Spleen (tissue), 11 donors: ENCODE data around the gene PTEN. TPM values are rescaled to one million over a fixed set of nuclear protein-coding genes. Genes with fewer than 3 reads are reported as not detected.
"Not testable (repeated sequence)": the region's sequence is repeated elsewhere in the genome, so short reads cannot be mapped to it uniquely, and the experiment has no call there.

Source experiments
- DNase-seq: peaks from one replicate; pipeline ENCODE4 v3.0.0-alpha.2; 2020
- H3K27ac ChIP-seq, 8 donors: fragments of 200-600 bp; sonication (generic) in 7 of 8; 1 replicate in 4 of 8; 2 replicates in 4 of 8; pipeline versions ENCODE4 v1.5.0 to v1.8.0; 2016 to 2021; ENCODE audit warnings: inconsistent platforms in 4 of 8, mild to moderate bottlenecking in 4 of 8, moderate library complexity in 1 of 8
- H3K27me3 ChIP-seq, 7 donors: fragments of 200-600 bp; sonication (generic) in 6 of 7; replicated peaks in 1 of 7; 1 replicate in 4 of 7; 2 replicates in 3 of 7; pipeline versions ENCODE4 v1.5.0 to v1.8.0; 2016 to 2021; ENCODE audit warnings: inconsistent platforms in 3 of 7, mild to moderate bottlenecking in 1 of 7
- H3K36me3 ChIP-seq, 6 donors: fragments of 200-600 bp; sonication (generic) in 5 of 6; 1 replicate in 4 of 6; 2 replicates in 2 of 6; pipeline versions ENCODE4 v1.5.0 to v1.8.0; 2016 to 2021; ENCODE audit warnings: inconsistent platforms in 2 of 6
- H3K4me1 ChIP-seq, 6 donors: fragments of 200-600 bp; sonication (generic) in 5 of 6; 1 replicate in 3 of 6; 2 replicates in 3 of 6; pipeline versions ENCODE4 v1.5.0 to v1.8.0; 2016 to 2021; ENCODE audit warnings: inconsistent platforms in 3 of 6
- H3K4me3 ChIP-seq, 8 donors: fragments of 200-600 bp; sonication (generic) in 7 of 8; 1 replicate in 4 of 8; 2 replicates in 4 of 8; pipeline versions ENCODE4 v1.5.0 to v1.8.0; 2016 to 2021; ENCODE audit warnings: inconsistent platforms in 4 of 8, mild to moderate bottlenecking in 4 of 8, moderate library complexity in 2 of 8
- H3K9me3 ChIP-seq, 8 donors: fragments of 200-600 bp; sonication (generic) in 7 of 8; 1 replicate in 4 of 8; 2 replicates in 4 of 8; pipeline versions ENCODE4 v1.5.0 to v1.8.0; 2016 to 2021; ENCODE audit warnings: inconsistent platforms in 4 of 8
- POLR2A ChIP-seq, 3 donors: fragments of 450-650 bp; IDR thresholded peaks; one replicate each; pipeline ENCODE4 v1.5.1; 2017; ENCODE audit warnings: antibody characterized with exemption in 3 of 3, mild to moderate bottlenecking in 1 of 3
- POLR2AphosphoS5 ChIP-seq, 3 donors: sonication (generic); formaldehyde crosslinking; IDR thresholded peaks; one replicate each; pipeline ENCODE4 v1.5.1; 2017; ENCODE audit warnings: antibody characterized with exemption in 3 of 3
- WGBS, 5 donors: extraction: QIAGEN DNeasy Blood & Tissue Kit in 3 of 5; methylation state at CpG; one replicate each; pipeline versions ENCODE4 v1.1.5 to v1.1.7; 2013 to 2018; 5-methylcytosine and 5-hydroxymethylcytosine counted together
- intact Hi-C: fragments of 100-400 bp; cut with DNase I; formaldehyde crosslinking; loops from one replicate; pipeline ENCODE4 v1.15.0; 2023; ENCODE audit warnings: low total_unique reads
- polyA plus RNA-seq, 3 donors: library from polyadenylated mRNA; stranded (reverse); fragments of 200-250 nt; gene quantifications; one replicate each; pipeline ENCODE4 v1.2.1, GENCODE V29; 2013
- total RNA-seq, 7 donors: library from RNA; depleted of rRNA in 3 of 7; stranded (reverse); fragments of >200 nt in 3 of 7; fragmentation: NEBNext Ultra II Directional in 4 of 7; extraction: Animal tissue kit (Norgen Biotek cat#: 25700) in 4 of 7; gene quantifications; one replicate each; pipeline versions ENCODE4 v1.1.0 to v1.2.1, GENCODE V29; 2016 to 2021
- TF ChIP-seq, protein P1 (sequence below), 11 experiments: fragments of 200-600 bp in 7 of 11; fragments of 450-650 bp in 4 of 11; sonication (generic) in 4 of 11; IDR thresholded peaks in 8 of 11; conservative IDR thresholded peaks in 3 of 11; 1 replicate in 7 of 11; 2 replicates in 4 of 11; pipeline versions ENCODE4 v1.4.0 to v1.8.0; 2016 to 2021; ENCODE audit warnings: antibody characterized with exemption in 11 of 11, inconsistent platforms in 4 of 11, mild to moderate bottlenecking in 1 of 11
- donor health status: healthy with polysubstance abuse.
- donor health status: DM: no; HTN: no; CAD: no; lungs with moderate emphysema.
- donor health status: DM: no; HTN: no; CAD: no.
- donor health status: Bipolar disorder and iron deficiency.
- donor health status: healthy.
- donor health status: DM: no; HTN: no; CAD: no.
- donor health status: DM: yes; HTN: yes; CAD: no.

PTEN gene
- total and polyA plus RNA-seq, 10 donors, result 38.1 to 300 (median 200) TPM

DNA sequence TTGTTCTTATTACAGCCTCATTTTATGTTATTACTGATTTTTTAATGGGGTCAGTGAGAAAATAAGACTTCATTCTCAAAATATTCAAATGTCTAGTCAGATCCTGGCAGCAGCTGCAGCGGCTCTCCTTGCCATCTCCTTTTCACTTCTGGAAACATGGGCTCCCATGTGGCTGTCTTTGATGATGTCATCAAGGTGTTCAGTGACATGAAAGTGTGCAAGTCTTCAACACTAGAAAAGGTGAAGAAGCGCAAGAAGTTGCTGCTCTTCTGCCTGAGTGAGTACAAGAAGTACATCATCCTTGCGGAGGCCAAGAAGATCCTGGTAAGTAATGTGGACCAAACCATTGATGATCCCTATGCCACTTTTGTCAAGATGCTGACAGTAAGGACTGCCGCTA is 19.7 kb upstream of the PTEN start:
- Histone ChIP-seq H3K4me3 (no peak overlapping the region), H3K36me3 (no peaks in the 10 kb centered on the region), H3K4me1 (no peaks in the 10 kb centered on the region), H3K9me3 (no peaks in the 10 kb centered on the region), H3K27ac (no peak overlapping the region), H3K27me3 (no peaks in the 10 kb centered on the region)
- 96 to 99% (median 97%) methylated on average over 4 of the region's 4 CpGs for WGBS, 5 donors
- no peak for TF ChIP-seq POLR2AphosphoS5 (IDR thresholded peaks at IDR 0.05)
- TF ChIP-seq POLR2A (IDR thresholded peaks at IDR 0.05), result no peak
- TF ChIP-seq, protein P1, sequence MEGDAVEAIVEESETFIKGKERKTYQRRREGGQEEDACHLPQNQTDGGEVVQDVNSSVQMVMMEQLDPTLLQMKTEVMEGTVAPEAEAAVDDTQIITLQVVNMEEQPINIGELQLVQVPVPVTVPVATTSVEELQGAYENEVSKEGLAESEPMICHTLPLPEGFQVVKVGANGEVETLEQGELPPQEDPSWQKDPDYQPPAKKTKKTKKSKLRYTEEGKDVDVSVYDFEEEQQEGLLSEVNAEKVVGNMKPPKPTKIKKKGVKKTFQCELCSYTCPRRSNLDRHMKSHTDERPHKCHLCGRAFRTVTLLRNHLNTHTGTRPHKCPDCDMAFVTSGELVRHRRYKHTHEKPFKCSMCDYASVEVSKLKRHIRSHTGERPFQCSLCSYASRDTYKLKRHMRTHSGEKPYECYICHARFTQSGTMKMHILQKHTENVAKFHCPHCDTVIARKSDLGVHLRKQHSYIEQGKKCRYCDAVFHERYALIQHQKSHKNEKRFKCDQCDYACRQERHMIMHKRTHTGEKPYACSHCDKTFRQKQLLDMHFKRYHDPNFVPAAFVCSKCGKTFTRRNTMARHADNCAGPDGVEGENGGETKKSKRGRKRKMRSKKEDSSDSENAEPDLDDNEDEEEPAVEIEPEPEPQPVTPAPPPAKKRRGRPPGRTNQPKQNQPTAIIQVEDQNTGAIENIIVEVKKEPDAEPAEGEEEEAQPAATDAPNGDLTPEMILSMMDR (IDR thresholded peaks at IDR 0.05 in 8 of 11, conservative IDR thresholded peaks at IDR 0.05 in 3 of 11), result no peak
- intact Hi-C loops, result no loop called here
- no peak for DNase-seq

DNA sequence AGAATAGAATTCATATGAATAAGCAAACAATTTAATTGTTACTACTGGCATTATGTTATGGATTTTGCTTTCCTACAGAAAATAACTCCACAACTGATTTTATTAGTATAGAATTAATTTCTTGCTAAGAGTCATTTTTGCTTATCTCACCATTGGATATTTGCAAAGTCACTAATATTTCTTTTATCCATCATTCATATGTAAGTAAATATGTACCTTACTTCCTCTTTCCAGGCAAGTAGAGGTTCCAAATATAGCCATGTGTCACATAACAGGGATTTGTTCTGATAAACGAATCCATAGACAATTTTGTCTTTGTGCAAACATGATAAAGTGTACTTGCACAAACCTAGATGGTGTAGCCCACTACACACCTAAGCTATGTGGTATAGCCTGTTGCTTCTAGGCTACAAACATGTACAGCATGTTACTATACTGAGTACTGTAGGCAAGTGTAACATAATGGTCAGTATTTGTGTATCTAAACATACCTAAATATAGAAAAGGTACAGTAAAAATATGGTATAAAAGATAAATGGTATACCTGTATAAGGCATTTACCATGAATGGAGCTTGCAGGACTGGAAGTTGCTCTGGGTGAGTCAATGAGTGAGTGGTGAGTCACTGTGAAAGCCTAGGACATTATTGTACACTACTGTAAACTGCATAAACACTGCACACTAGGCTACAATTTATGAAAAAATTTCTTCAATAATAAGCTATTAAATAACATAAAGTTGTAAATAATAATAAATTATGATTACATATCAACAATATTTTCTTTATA is 18.4 kb upstream of the PTEN start:
- no peak for DNase-seq
- Histone ChIP-seq H3K4me3 (no peak overlapping the region), H3K4me1 (no peaks in the 10 kb centered on the region), H3K27ac (no peak overlapping the region), H3K27me3 (no peaks in the 10 kb centered on the region), H3K9me3 (no peaks in the 10 kb centered on the region), H3K36me3 (no peaks in the 10 kb centered on the region)
- TF ChIP-seq POLR2AphosphoS5 (IDR thresholded peaks at IDR 0.05) (no peak), POLR2A (IDR thresholded peaks at IDR 0.05) (no peak)
- TF ChIP-seq, protein P1 (IDR thresholded peaks at IDR 0.05 in 8 of 11, conservative IDR thresholded peaks at IDR 0.05 in 3 of 11), result no peak
- intact Hi-C loops, result loop anchor here (5.0 kb wide), 1 partner anchor 707 kb away; no protein-coding TSS in a partner anchor
- WGBS, 5 donors, result 19 to 31% (median 24%) methylated on average over 1 of the region's 1 CpG

DNA sequence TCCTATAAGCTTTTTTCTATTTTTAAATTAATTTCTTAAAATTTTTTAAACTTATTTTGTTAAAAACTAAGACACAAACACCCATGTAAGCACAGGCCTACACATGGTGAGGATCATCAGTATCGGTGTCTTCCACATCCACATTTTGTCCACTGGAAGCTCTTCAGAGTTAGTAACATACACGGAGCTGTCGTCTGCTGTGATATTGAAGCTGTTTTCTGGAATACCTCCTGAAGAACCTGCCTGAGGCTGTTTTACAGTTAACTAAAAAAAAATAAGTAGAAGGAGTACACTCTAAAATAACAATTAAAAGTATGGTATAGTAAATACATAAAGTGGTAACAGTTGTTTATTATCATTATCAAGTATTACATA is 17.8 kb upstream of the PTEN start:
- Histone ChIP-seq H3K4me3 (no peak overlapping the region), H3K27ac (no peak overlapping the region), H3K4me1 (peaks cover 0 to 3% (median 0%) of the 10 kb centered on the region in 6 donors), H3K36me3 (no peaks in the 10 kb centered on the region), H3K27me3 (no peaks in the 10 kb centered on the region), H3K9me3 (no peaks in the 10 kb centered on the region)
- 92 to 96% (median 93%) methylated on average over 3 of the region's 3 CpGs for WGBS, 5 donors
- no peak for DNase-seq
- intact Hi-C loops, result loop anchor here (5.0 kb wide), 1 partner anchor 707 kb away; no protein-coding TSS in a partner anchor
- no peak for TF ChIP-seq POLR2AphosphoS5 (IDR thresholded peaks at IDR 0.05)
- TF ChIP-seq POLR2A (IDR thresholded peaks at IDR 0.05), result no peak
- TF ChIP-seq, protein P1 (IDR thresholded peaks at IDR 0.05 in 8 of 11, conservative IDR thresholded peaks at IDR 0.05 in 3 of 11), result no peak

DNA sequence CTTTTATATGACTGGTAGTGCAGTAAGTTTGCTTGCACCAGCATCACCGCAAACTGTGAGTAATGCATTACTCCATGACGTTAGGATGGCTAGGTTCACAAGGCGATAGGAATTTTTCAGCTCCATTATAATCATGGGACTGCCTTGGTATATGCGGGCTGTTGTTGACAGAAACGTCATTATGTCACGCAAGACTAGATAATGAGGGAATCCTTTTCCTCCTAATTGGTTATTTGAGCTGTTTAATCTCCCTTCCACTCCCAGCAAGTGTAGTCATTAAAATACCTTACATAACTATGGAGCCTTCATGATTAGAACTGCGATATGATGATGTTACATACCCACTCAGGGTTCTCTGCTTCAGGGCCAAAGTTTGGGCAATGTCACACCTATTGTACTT is 17.4 kb upstream of the PTEN start:
- Histone ChIP-seq H3K27ac (no peak overlapping the region), H3K4me1 (peaks cover 0 to 7% (median under 1%) of the 10 kb centered on the region in 6 donors), H3K27me3 (no peaks in the 10 kb centered on the region), H3K4me3 (no peak overlapping the region), H3K9me3 (no peaks in the 10 kb centered on the region), H3K36me3 (no peaks in the 10 kb centered on the region)
- 81 to 87% (median 84%) methylated on average over 7 of the region's 7 CpGs for WGBS, 5 donors
- intact Hi-C loops, result loop anchor here (5.0 kb wide), 1 partner anchor 706 kb away; no protein-coding TSS in a partner anchor
- no peak for DNase-seq
- TF ChIP-seq, protein P1 (IDR thresholded peaks at IDR 0.05 in 8 of 11, conservative IDR thresholded peaks at IDR 0.05 in 3 of 11), result no peak
- no peak for TF ChIP-seq POLR2AphosphoS5 (IDR thresholded peaks at IDR 0.05)
- no peak for TF ChIP-seq POLR2A (IDR thresholded peaks at IDR 0.05)

DNA sequence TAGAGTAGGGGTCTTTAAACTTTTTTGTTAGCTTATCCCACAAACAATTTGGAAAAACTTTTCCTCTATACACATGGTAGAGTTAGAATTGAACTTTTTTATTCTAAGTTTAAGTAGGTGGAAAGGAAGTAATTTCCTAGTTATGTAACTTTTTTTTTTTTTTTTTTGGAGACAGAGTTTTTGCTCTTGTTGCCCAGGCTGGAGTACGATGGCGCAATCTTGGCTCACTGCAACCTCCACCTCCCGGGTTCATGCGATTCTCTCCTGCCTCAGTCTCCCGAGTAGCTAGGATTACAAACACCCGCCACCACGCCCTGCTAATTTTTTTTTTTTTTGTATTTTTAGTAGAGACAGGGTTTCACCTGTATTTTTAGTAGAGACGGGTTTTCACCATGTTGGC is 16.7 kb upstream of the PTEN start:
- not testable (repeated sequence) for H3K4me1 ChIP-seq, H3K27ac ChIP-seq, DNase-seq, H3K4me3 ChIP-seq, H3K36me3 ChIP-seq, H3K9me3 ChIP-seq, H3K27me3 ChIP-seq
- intact Hi-C loops, result loop anchor here (5.0 kb wide), 1 partner anchor 706 kb away; no protein-coding TSS in a partner anchor
- WGBS, 5 donors, result 83 to 94% (median 87%) methylated on average over 8 of the region's 8 CpGs
